ENCODE results near the gene SULT1A1.
"Not testable (repeated sequence)": the region's sequence is repeated elsewhere in the genome, so short reads cannot be mapped to it uniquely, and the experiment has no call there.

Gene SULT1A1

DNA sequence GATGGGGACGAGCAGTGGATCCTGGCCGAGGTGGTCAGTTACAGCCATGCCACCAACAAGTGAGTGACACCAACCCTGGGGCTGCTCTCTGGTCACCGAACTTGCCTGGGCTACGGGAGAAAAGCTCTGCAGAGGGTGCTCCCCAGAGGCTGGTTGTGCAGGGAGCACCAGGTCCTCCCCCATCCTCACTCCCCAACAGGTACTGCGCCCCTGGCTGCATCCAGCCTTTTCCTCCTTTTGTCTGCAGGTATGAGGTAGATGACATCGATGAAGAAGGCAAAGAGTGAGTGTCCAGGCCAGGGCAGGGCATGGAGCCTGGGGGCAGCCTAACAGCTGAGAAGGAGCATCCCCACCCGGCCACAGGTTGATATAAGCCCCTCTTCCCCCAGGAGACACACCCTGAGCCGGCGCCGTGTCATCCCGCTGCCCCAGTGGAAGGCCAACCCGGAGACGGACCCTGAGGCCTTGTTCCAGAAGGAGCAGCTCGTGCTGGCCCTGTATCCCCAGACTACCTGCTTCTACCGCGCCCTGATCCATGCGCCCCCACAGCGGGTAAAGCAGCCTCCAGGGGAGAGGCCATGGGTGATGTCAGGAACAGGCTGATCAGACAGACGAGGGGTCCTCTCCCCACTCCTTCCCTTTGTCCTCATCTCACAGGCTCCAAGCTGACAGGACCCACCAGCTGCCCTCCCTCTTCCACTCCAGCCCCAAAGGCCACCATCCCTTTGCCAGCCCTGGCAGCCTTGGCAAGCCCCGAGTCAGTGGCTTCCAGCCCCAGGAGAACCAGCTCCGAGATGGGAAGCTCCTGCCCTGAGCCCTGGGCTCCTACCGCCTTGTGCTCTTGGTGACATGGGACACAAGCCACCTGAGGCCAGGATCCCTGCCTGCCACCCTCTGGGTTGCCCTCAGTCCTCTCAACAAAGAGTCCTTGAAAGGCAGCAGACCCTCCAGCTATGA, 19.2 kb downstream of the SULT1A1 start:
- no peak for DNase-seq (ENCODE audit: low spot score)

- no peak for DNase-seq (ENCODE audit: low spot score)
Measured at GRCh38 chr16:28589930-28590329, 19.9 kb downstream of the SULT1A1 start.

DNA sequence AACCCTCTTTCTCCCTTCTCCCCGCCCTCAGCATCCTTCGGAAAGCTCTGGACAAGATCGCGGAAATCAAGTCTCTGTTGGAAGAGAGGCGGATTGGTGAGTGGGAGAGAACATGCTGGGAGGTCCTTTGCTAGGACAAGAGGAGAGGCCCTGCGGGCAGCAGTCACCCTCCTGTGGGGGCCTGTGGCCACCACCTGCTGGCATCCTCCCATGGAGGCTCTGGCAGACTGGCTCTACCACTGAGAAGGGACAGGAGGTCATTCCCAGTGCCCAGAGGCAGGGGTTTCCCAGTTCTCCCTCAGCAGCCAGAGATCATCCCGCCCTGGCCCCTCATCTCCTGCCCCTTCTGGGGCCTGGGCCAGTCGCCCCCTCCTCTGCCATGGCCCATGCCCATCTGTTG, 20.8 kb downstream of the SULT1A1 start:
- no peak for DNase-seq (ENCODE audit: low spot score)

DNA sequence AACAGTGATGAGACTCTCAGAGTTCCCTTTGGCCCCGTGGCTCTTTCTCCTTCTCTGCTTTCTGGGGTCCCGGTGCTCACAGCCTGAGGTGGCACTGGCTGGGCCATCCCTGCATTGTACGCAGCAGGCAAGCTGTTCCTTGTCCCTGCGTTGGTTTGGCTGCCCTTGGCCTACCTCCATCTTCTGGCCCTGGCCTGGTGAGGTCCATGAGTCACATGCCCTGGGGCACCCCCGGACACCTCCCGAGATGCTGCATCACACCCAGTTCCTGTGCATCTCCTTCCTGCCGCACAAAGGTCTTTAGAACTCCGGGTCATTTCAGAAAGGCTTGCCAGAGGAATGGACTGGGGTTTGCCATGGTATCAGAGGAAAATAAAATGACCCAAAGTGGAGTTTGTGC, 22.5 kb downstream of the SULT1A1 start:
- DNase-seq (ENCODE audit: low spot score): no peak

DNA sequence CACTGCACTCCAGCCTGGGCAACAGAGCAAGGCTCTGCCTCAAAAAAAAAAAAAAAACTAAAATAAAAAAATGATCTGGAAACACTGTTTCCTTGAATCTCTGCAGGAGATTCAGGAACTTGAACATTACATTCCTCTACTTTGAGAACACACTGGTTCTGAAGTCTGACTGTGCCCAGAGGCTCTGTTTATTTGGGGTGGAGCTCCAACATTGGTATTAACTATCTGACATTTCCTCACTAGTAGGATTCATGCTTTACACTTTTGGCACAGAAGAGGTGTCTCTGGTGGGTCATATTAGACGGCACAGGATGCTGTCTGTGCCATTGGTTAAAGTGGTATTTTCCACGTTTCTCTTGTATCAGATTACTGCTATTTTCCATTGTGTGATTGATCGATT, 23.4 kb downstream of the SULT1A1 start:
- DNase-seq (ENCODE audit: low spot score): no peak

DNA sequence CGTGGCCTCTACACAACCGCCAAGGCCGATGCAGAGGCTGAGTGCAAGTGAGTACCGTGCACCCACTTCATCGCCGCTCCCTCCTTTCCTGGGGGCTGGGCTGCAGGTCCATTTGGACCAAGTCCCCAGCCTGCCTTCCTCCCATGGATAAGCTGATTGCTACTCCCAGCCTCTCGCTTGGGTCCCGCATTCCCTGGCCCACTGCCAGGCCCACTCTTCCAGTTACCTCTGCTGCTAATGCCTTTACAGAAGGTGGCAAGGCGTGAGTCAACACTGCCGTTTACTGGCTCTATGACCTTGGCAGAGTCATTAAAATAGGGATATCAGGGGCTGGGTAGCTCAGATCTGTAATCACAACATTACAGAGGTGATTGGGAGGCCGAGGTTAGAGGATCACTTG, 24.2 kb downstream of the SULT1A1 start:
- DNase-seq (ENCODE audit: low spot score): no peak

- DNase-seq (ENCODE audit: low spot score): no peak
Measured at GRCh38 chr16:28580726-28581315, 29.0 kb downstream of the SULT1A1 start.

DNA sequence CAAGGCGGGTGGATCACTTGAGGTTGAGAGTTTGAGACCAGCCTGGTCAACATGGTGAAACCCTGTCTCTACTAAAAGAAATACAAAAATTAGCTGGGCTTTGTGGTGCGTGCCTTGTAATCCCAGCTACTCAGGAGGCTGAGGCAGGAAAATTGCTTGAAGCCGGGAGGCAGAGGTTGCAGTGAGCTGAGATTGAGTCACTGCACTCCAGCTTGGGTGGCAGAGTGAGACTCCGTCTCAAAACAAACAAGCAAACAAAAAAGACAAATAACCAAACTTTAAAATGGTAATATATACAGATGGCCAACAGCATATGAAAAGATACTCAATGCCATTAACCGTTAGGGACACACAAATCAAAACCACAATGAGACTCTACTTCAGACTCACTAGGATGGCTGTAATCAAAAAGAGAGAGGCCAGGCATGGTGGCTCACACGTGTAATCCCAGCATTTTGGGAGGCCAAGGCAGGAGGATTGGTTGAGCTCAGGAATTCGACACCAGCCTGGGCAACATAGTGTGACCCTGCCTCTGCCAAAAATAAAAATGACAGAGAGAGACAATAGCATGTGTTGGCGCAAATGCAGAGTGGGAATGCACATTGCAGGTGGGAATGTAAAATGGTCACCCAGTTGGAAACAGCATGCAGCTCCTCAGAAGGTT, 34.3 kb downstream of the SULT1A1 start:
- DNase-seq (ENCODE audit: low spot score): no peak

- DNase-seq (ENCODE audit: low spot score): no peak
Measured at GRCh38 chr16:28574925-28575324, 34.9 kb downstream of the SULT1A1 start.

GRCh38 chr16:28573738-28574718, 35.8 kb downstream of the SULT1A1 start:
- DNase-seq (ENCODE audit: low spot score): no peak

DNA sequence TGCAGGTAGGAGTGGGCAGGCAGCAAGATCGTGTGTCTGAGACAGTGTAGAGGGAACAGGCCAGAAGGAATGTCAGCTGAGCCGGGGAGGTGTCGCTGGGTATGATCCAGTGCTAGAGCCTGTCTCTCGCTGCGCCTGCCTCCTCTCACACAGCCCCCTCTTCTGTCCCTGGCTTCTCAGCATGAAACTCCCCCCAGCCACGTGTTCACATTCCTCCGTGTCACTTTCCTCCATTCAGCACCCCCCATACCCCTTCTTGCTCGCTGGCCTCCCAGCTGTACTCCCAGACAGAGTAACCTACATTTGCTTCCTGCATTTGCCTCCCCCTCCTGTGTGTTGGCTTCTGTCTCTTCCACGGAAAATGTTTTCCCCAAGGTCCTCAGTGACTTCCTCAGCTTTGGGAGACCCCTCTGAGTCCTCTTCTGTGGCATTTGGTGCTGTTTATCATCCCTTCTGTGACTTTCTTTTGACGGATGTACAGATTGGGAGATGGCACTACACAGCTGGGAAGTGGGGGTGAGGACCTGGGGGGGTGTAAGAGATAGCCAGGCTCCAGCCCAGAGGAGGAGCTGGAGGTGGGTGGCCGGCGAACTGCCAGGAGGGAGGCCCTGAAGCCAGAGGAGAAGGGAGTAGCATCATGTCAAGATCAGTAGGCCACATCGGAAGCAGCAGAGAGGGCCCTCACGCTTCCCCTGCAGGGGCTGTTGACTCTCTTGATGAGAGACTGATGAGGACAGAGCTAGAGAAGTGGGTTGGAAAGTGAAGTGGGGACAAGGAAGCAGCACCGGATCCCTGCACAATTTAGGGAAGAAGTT, 36.9 kb downstream of the SULT1A1 start:
- no peak for DNase-seq (ENCODE audit: low spot score)

DNA sequence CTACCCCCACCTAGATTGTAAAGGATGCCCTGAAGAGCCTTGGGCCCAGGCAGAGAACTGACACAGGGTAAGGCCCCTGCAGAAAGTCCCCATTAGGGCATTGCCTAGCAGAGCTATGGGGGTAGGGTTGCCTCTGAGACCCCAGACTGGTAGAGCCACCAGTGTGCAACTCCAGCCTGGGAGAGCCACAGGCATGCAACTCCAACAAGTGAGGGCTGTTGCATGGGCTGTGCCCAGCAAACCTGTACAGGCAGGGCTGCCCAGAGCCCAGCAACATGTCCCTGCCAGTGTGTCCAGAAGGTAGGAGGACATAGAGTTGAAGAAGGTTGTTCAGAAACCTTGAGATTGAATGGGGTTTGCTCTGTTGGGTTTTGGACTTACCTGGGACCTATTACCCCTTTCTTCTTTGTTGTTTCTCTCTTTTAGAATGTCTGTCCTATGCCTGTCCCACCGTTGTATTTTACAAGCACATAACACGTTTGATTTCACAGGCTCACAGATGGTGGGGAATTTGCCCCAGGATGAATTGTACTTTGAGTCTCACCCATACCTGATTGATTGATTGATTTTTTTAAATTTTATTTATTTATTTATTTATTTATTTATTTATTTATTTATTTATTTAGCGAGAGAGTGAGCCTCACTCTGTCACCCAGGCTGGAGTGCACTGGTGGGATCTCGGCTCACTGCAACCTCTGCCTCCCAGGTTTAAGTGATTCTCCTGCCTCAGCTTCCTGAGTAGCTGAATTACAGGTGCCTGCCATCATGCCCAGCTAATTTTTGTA, 39.7 kb downstream of the SULT1A1 start:
- DNase-seq (ENCODE audit: low spot score): no peak

GRCh38 chr16:28569021-28569420, 40.8 kb downstream of the SULT1A1 start:
- DNase-seq (ENCODE audit: low spot score): no peak

GRCh38 chr16:28567292-28567691, 42.6 kb downstream of the SULT1A1 start:
- DNase-seq (ENCODE audit: low spot score): no peak

GRCh38 chr16:28566233-28566925, 43.5 kb downstream of the SULT1A1 start:
- DNase-seq (ENCODE audit: low spot score): not testable (repeated sequence)

GRCh38 chr16:28563218-28563617, 46.6 kb downstream of the SULT1A1 start:
- no peak for DNase-seq (ENCODE audit: low spot score)

DNA sequence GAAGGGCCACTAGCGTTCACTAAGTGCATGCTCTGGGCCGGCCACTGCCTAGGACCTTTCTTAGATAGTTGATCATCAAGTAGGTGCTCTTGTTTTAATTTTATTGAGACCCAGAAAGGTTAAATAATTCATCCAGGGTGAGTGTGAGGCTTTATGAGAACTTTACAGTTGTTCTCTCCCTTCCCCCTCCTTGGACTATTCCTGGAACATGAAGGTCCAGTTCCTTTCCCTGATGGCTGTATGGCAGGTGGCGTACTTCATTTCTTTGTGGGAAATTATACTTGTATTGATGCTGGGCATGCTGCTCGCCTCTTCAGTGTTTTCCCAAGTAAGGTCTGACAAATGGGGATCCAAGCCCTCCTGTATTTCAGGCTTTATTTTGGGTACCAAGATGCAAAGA, 47.6 kb downstream of the SULT1A1 start:
- DNase-seq (ENCODE audit: low spot score): no peak

- DNase-seq (ENCODE audit: low spot score): no peak
Measured at GRCh38 chr16:28561557-28562187, 48.2 kb downstream of the SULT1A1 start.

DNA sequence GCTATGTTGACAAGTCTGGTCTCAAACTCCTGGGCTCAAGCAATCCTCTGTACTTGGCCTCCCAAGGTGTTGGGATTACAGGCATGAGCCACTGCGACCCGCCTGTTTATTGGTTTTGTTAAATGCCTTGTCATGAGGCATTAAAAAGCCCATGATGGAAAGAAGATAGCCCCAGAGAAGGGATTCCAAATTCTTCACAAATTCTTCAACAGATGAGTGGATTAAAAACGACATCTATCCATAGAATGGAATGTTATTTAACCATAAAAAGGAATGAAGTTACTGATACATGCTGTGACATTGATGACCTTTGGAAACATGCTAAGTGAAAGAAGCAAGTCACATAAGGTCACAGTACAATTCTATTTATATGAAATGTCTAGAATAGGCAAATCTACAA, 51.4 kb downstream of the SULT1A1 start:
- no peak for DNase-seq (ENCODE audit: low spot score)
